ENCODE results near the gene ADGRG1.

Gene ADGRG1

GRCh38 chr16:57661936-57662906 lies 33.8 kb downstream of the ADGRG1 start:
- no peak for TF ChIP-seq TAF1 (IDR thresholded peaks at IDR 0.05; ENCODE audit: borderline replicate concordance, insufficient read depth, low read length)
- no peak for TF ChIP-seq FOXP2 (optimal IDR thresholded peaks at IDR 0.05; ENCODE audit: borderline replicate concordance, extremely low read depth, extremely low read length, insufficient read depth)
- no peak for TF ChIP-seq POLR2AphosphoS5 (IDR thresholded peaks at IDR 0.05; ENCODE audit: low read depth, low read length)
- TF ChIP-seq SIN3A (IDR thresholded peaks at IDR 0.05; ENCODE audit: borderline replicate concordance, insufficient read depth, low read length): no peak
- TF ChIP-seq REST (IDR thresholded peaks at IDR 0.05; ENCODE audit: insufficient read depth in 1 of 2, low read depth in 2 of 2, low read length in 2 of 2): no peak

- TF ChIP-seq FOXP2 (optimal IDR thresholded peaks at IDR 0.05; ENCODE audit: borderline replicate concordance, extremely low read depth, extremely low read length, insufficient read depth): no peak
Observed at GRCh38 chr16:57663436-57663835, 35.0 kb downstream of the ADGRG1 start.

GRCh38 chr16:57663917-57664661 lies 35.7 kb downstream of the ADGRG1 start:
- TF ChIP-seq REST (IDR thresholded peaks at IDR 0.05; ENCODE audit: insufficient read depth in 1 of 2, low read depth in 2 of 2, low read length in 2 of 2) (no peak), SIN3A (IDR thresholded peaks at IDR 0.05; ENCODE audit: borderline replicate concordance, insufficient read depth, low read length) (no peak), POLR2AphosphoS5 (IDR thresholded peaks at IDR 0.05; ENCODE audit: low read depth, low read length) (no peak), TAF1 (IDR thresholded peaks at IDR 0.05; ENCODE audit: borderline replicate concordance, insufficient read depth, low read length) (no peak), FOXP2 (optimal IDR thresholded peaks at IDR 0.05; ENCODE audit: borderline replicate concordance, extremely low read depth, extremely low read length, insufficient read depth) (no peak)

GRCh38 chr16:57664662-57665025 lies 36.2 kb downstream of the ADGRG1 start:
- TF ChIP-seq FOXP2 (optimal IDR thresholded peaks at IDR 0.05; ENCODE audit: borderline replicate concordance, extremely low read depth, extremely low read length, insufficient read depth): no peak
- TF ChIP-seq TAF1 (IDR thresholded peaks at IDR 0.05; ENCODE audit: borderline replicate concordance, insufficient read depth, low read length): no peak
- TF ChIP-seq SIN3A (IDR thresholded peaks at IDR 0.05; ENCODE audit: borderline replicate concordance, insufficient read depth, low read length): no peak
- no peak for TF ChIP-seq REST (IDR thresholded peaks at IDR 0.05; ENCODE audit: insufficient read depth in 1 of 2, low read depth in 2 of 2, low read length in 2 of 2)
- TF ChIP-seq POLR2AphosphoS5 (IDR thresholded peaks at IDR 0.05; ENCODE audit: low read depth, low read length): no peak

- TF ChIP-seq FOXP2 (optimal IDR thresholded peaks at IDR 0.05; ENCODE audit: borderline replicate concordance, extremely low read depth, extremely low read length, insufficient read depth) (no peak), TAF1 (IDR thresholded peaks at IDR 0.05; ENCODE audit: borderline replicate concordance, insufficient read depth, low read length) (no peak), POLR2AphosphoS5 (IDR thresholded peaks at IDR 0.05; ENCODE audit: low read depth, low read length) (no peak), REST (IDR thresholded peaks at IDR 0.05; ENCODE audit: insufficient read depth in 1 of 2, low read depth in 2 of 2, low read length in 2 of 2) (no peak), SIN3A (IDR thresholded peaks at IDR 0.05; ENCODE audit: borderline replicate concordance, insufficient read depth, low read length) (no peak)
Observed at GRCh38 chr16:57665541-57665940, 37.1 kb downstream of the ADGRG1 start.

Data from PFSK-1 (cell line).